K562 (cell line): ENCODE results near the gene EIF2S2. TPM values are rescaled to one million over a fixed set of nuclear protein-coding genes. Genes with fewer than 3 reads are reported as not detected.

ENCODE experiments used
- ATAC-seq: fragments of 200-7000 bp; cut with Tn5 transposase; 3 replicates; pipeline ENCODE4 v1.9.1; 2020; ENCODE audit warnings: moderate library complexity
- BruUV-seq: library from RNA; stranded (reverse); fragments of 400-500 nt; replicated peaks from 2 replicates; lab custom pipeline; 2021; lab: Mats Ljungman, UMichigan
- CTCF ChIA-PET: fragments of 300-600 bp; formaldehyde crosslinking; extraction: SDS; loops from one replicate; lab custom pipeline; 2021; ENCODE audit warnings: low intra/inter-chr PET ratio; lab: Yijun Ruan, JAX
- POLR2A ChIA-PET: fragments of 300-600, 350-650 bp; sonication (Branson Sonifier 250); formaldehyde crosslinking; extraction: SDS; loops from one replicate; lab custom pipeline; 2021; ENCODE audit warnings: antibody characterized with exemption, inconsistent platforms; lab: Yijun Ruan, JAX
- DNase-seq, 4 experiments: peaks; one replicate each; pipeline versions ENCODE4 v3.0.0 to v3.0.0-alpha.2; 2011 to 2018; ENCODE audit warnings: low spot score in 3 of 4, mixed read lengths in 3 of 4; ENCODE audit errors: extremely low read depth in 1 of 4
- FAIRE-seq: peaks from 2 replicates; lab custom pipeline; 2011; peaks lifted over from hg19 to GRCh38; lab: Jason Lieb, UNC
- H2AFZ ChIP-seq: 2 replicates; pipeline ENCODE4 v1.6.0; 2011; ENCODE audit warnings: low read depth, low read length, control low read depth, inconsistent platforms
- H3K27ac ChIP-seq: fragments of 200-600 bp; 3 replicates; pipeline ENCODE4 v1.8.0; 2011; ENCODE audit warnings: low read depth, mild to moderate bottlenecking, control low read depth, inconsistent platforms, low read length, moderate library complexity, mixed read lengths; ENCODE audit errors: extremely low read depth
- H3K27me3 ChIP-seq, 2 experiments: fragments of 300-600 bp in 1 of 2; 2 replicates in 1 of 2; 3 replicates in 1 of 2; pipeline versions ENCODE4 v1.6.0 to v1.8.0; 2011; ENCODE audit warnings: inconsistent platforms in 2 of 2, low read length in 2 of 2, mild to moderate bottlenecking in 1 of 2, mixed read lengths in 1 of 2, moderate library complexity in 1 of 2; ENCODE audit not compliant: control insufficient read depth in 2 of 2, insufficient read depth in 2 of 2
- H3K36me3 ChIP-seq: fragments of 300-600 bp; 3 replicates; pipeline ENCODE4 v1.8.0; 2011; ENCODE audit warnings: mild to moderate bottlenecking, low read length, inconsistent platforms; ENCODE audit not compliant: control insufficient read depth, insufficient read depth
- H3K4me1 ChIP-seq, 2 experiments: fragments of 200-600 bp in 1 of 2; replicated peaks in 1 of 2; 2 replicates in 1 of 2; 3 replicates in 1 of 2; pipeline versions ENCODE4 v1.5.1 to v1.8.0; 2011; ENCODE audit warnings: inconsistent platforms in 2 of 2, low read length in 2 of 2, mild to moderate bottlenecking in 1 of 2, mixed read lengths in 1 of 2, moderate library complexity in 1 of 2; ENCODE audit not compliant: control insufficient read depth in 2 of 2, insufficient read depth in 2 of 2
- H3K4me2 ChIP-seq: 2 replicates; pipeline ENCODE4 v1.6.1; 2011; ENCODE audit warnings: low read length, control low read depth, inconsistent platforms, mixed read lengths; ENCODE audit not compliant: insufficient read depth
- H3K4me3 ChIP-seq: fragments of 200-600 bp; sonication (generic), shearing (Covaris generic); 2 replicates; pipeline ENCODE4 v1.5.1; 2016; ENCODE audit warnings: control low read depth, inconsistent platforms
- H3K79me2 ChIP-seq: fragments of 200-600 bp; 3 replicates; pipeline ENCODE4 v1.8.0; 2011; ENCODE audit warnings: low read length, inconsistent platforms; ENCODE audit not compliant: control insufficient read depth, insufficient read depth
- H3K9ac ChIP-seq, 2 experiments: 2 replicates each; pipeline versions ENCODE4 v1.6.0 to v1.6.1; 2011; ENCODE audit warnings: low read depth in 2 of 2, low read length in 2 of 2, control low read depth in 1 of 2, inconsistent platforms in 1 of 2, mild to moderate bottlenecking in 1 of 2, mixed read lengths in 1 of 2; ENCODE audit not compliant: insufficient read depth in 1 of 2
- H3K9me1 ChIP-seq: one replicate; pipeline ENCODE4 v1.6.0; 2011; ENCODE audit warnings: inconsistent platforms, mild to moderate bottlenecking, low read length, moderate library complexity; ENCODE audit not compliant: control insufficient read depth, insufficient read depth
- H3K9me3 ChIP-seq: replicated peaks from 2 replicates; pipeline ENCODE4 v1.5.1; 2011; ENCODE audit warnings: low read depth, low read length, inconsistent platforms; ENCODE audit not compliant: control insufficient read depth, insufficient read depth
- H4K20me1 ChIP-seq: replicated peaks from 2 replicates; pipeline ENCODE4 v1.6.1; 2011; ENCODE audit warnings: low read length, inconsistent platforms, mixed read lengths; ENCODE audit not compliant: control insufficient read depth, insufficient read depth
- CC2D1A ChIP-seq: fragments of 450-650 bp; IDR thresholded peaks from 2 replicates; pipeline ENCODE4 v1.6.1; 2017; ENCODE audit warnings: mild to moderate bottlenecking
- FOXK2 ChIP-seq, 2 experiments: fragments of 450-650 bp; IDR thresholded peaks in 1 of 2; conservative IDR thresholded peaks in 1 of 2; 2 replicates each; pipeline ENCODE4 v1.6.1; 2016; ENCODE audit warnings: low read depth in 2 of 2, mild to moderate bottlenecking in 1 of 2
- GATAD2A ChIP-seq: fragments of 450-650 bp; IDR thresholded peaks from 2 replicates; pipeline ENCODE4 v1.6.1; 2017
- ILK ChIP-seq: fragments of 450-650 bp; IDR thresholded peaks from 2 replicates; pipeline ENCODE4 v1.6.1; 2016; ENCODE audit warnings: missing genetic modification characterization, low read depth, mild to moderate bottlenecking, missing compliant biosample characterization, moderate library complexity, borderline replicate concordance
- JUND ChIP-seq, 2 experiments: IDR thresholded peaks; 2 replicates in 1 of 2; 3 replicates in 1 of 2; pipeline ENCODE4 v1.6.1; 2011; ENCODE audit warnings: borderline replicate concordance in 2 of 2, low read depth in 2 of 2, low read length in 2 of 2, improper control_type of control experiment in 1 of 2, missing biosample characterization in 1 of 2, missing genetic modification characterization in 1 of 2, missing genetic modification reagents in 1 of 2
- MAZ ChIP-seq, 2 experiments: fragments of 450-650 bp in 1 of 2; sonication (generic) in 1 of 2; formaldehyde crosslinking; IDR thresholded peaks in 1 of 2; conservative IDR thresholded peaks in 1 of 2; 2 replicates each; pipeline versions ENCODE4 v1.4.0 to v1.5.0; 2020; ENCODE audit warnings: mild to moderate bottlenecking in 1 of 2, missing genetic modification reagents in 1 of 2
- MYC ChIP-seq, 2 experiments: fragments of 250-450 bp in 1 of 2; sonication (Bioruptor Pico) in 1 of 2; IDR thresholded peaks; 2 replicates each; pipeline versions ENCODE4 v1.5.1 to v1.6.1; 2012 to 2021; ENCODE audit warnings: low read depth in 2 of 2, borderline replicate concordance in 1 of 2, improper control_type of control experiment in 1 of 2, low read length in 1 of 2, mild to moderate bottlenecking in 1 of 2, moderate library complexity in 1 of 2
- NR2C1 ChIP-seq, 2 experiments: fragments of 450-650 bp; IDR thresholded peaks; 2 replicates each; pipeline ENCODE4 v1.6.1; 2017; ENCODE audit warnings: mild to moderate bottlenecking in 2 of 2, antibody characterized with exemption in 1 of 2, inconsistent platforms in 1 of 2, missing compliant biosample characterization in 1 of 2, missing genetic modification characterization in 1 of 2
- PRDM10 ChIP-seq: fragments of 450-650 bp; IDR thresholded peaks from 2 replicates; pipeline ENCODE4 v1.6.1; 2018; ENCODE audit not compliant: partially characterized antibody
- TEAD4 ChIP-seq, 2 experiments: sonication (generic) in 1 of 2; formaldehyde crosslinking in 1 of 2; IDR thresholded peaks; 2 replicates each; pipeline versions ENCODE4 v1.6.1 to v1.8.0; 2012 to 2022; ENCODE audit warnings: borderline replicate concordance in 1 of 2, inconsistent platforms in 1 of 2, low read length in 1 of 2, mild to moderate bottlenecking in 1 of 2, missing genetic modification reagents in 1 of 2
- ZNF280B ChIP-seq: fragments of 250-450 bp; sonication (Bioruptor Pico); IDR thresholded peaks from 2 replicates; pipeline ENCODE4 v1.5.1; 2021; ENCODE audit warnings: mild to moderate bottlenecking
- ZNF3 ChIP-seq: fragments of 250-450 bp; sonication (Bioruptor Pico); IDR thresholded peaks from 2 replicates; pipeline ENCODE4 v1.5.0; 2021; ENCODE audit warnings: mild to moderate bottlenecking, moderate library complexity
- WGBS: fragments of 100-300 bp; shearing (Covaris generic); methylation state at CpG from one replicate; pipeline ENCODE4 v1.1.6; 2016; ENCODE audit warnings: low coverage, mixed read lengths; ENCODE audit not compliant: insufficient coverage; ENCODE audit errors: missing lambda C conversion rate; 5-methylcytosine and 5-hydroxymethylcytosine counted together
- in situ Hi-C: fragments of 300-500 bp; cut with MboI; formaldehyde crosslinking; loops from 4 replicates; pipeline ENCODE4 v1.15.0; 2018; ENCODE audit warnings: inconsistent platforms, mixed read lengths
- intact Hi-C: fragments of 100-400 bp; cut with micrococcal nuclease; formaldehyde crosslinking; loops from 2 replicates; pipeline ENCODE4 v1.14.2; 2022
- polyA plus RNA-seq, 8 experiments: library from polyadenylated mRNA; depleted of rRNA in 4 of 8; stranded (reverse) in 5 of 8; unstranded in 3 of 8; fragments of >200 nt; fragmentation: Nextera tagmentation in 2 of 8; fragmentation: Illumina TruSeq in 1 of 8; extraction: Ambion mirVana in 2 of 8; extraction: Trizol in 1 of 8; gene quantifications; 2 replicates each; pipeline versions ENCODE4 v1.2.1 to v1.2.3, GENCODE V29; 2011 to 2014; ENCODE audit warnings: inconsistent platforms in 1 of 8, missing spikeins in 1 of 8
- total RNA-seq, 7 experiments: library from RNA; depleted of rRNA in 6 of 7; stranded (reverse); fragments of >200 nt in 6 of 7; fragmentation: Illumina TruSeq in 2 of 7; extraction: Trizol in 2 of 7; gene quantifications; 2 replicates each; pipeline versions ENCODE4 v1.2.1 to v1.2.3, GENCODE V29; 2011 to 2021; ENCODE audit warnings: low replicate concordance in 1 of 7

Gene EIF2S2
- total and polyA plus RNA-seq, 9 of the 15 experiments (the other 6 are each of a cell fraction or from before 2014, with no cell fraction given), result 79.7 to 220 (median 154) TPM

GRCh38 chr20:34131491-34131890 is 19.4 kb upstream of the EIF2S2 start (continued):
- TF ChIP-seq ZNF280B (CRISPR knock-in tag) (no peak), ZNF3 (CRISPR knock-in tag) (no peak), GATAD2A (no peak), ILK (tag) (no peak), NR2C1 (IDR thresholded peaks at IDR 0.05) (no peak), NR2C1 (tag; IDR thresholded peaks at IDR 0.05) (no peak)

GRCh38 chr20:34129518-34130162 is 17.6 kb upstream of the EIF2S2 start:
- intact Hi-C loops (loop anchor here (1.0 to 5.0 kb wide), 5 partner anchors 43 to 267 kb away; no protein-coding TSS in a partner anchor), in situ Hi-C loops (loop anchor here (5.0 kb wide), 1 partner anchor 192 kb away; no protein-coding TSS in a partner anchor)
- H4K20me1 ChIP-seq, result no peaks in the 10 kb centered on the region
- no peak overlapping the region for H3K4me3 ChIP-seq
- H3K9me1 ChIP-seq, result no peaks in the 10 kb centered on the region
- peak overlapping the region; percentile 67 for H2AFZ ChIP-seq
- peak; percentile 89 for FAIRE-seq
- no TSS peak for BruUV-seq
- H3K27ac ChIP-seq, result no peak overlapping the region
- 0% methylated on average over 10 of the region's 10 CpGs for WGBS
- peak overlapping the region; percentile 59 for H3K4me2 ChIP-seq
- H3K27me3 ChIP-seq, result no peaks in the 10 kb centered on the region
- ATAC-seq, result peak; percentile 94
- ChIA-PET CTCF (interaction anchor here (0.6 to 2.4 kb wide), 5 partner anchors 61 to 1034 kb away, joined by 3 to 16 read pairs (median 6); no protein-coding TSS in a partner anchor), POLR2A (interaction anchor here (1.0 kb wide), 1 partner anchor 9 kb away, joined by 4 read pairs; no protein-coding TSS in a partner anchor)
- H3K36me3 ChIP-seq, result no peaks in the 10 kb centered on the region
- H3K79me2 ChIP-seq, result no peaks in the 10 kb centered on the region
- DNase-seq, result peak; percentile 64 to 84 (median 69)
- no peak overlapping the region for H3K9ac ChIP-seq
- no peaks in the 10 kb centered on the region for H3K9me3 ChIP-seq
- peaks cover 7 to 12% of the 10 kb centered on the region in 2 experiments; a peak in 4 of 5 replicates for H3K4me1 ChIP-seq
- TF ChIP-seq FOXK2 (conservative IDR thresholded peaks at IDR 0.05 in 1 of 2, IDR thresholded peaks at IDR 0.05 in 1 of 2; ENCODE audit: low read depth in 2 of 2), result peak in 1 of 2 experiments; percentile 24; a peak in 1 of 4 replicates
- peak; percentile 28 for TF ChIP-seq PRDM10
- TF ChIP-seq MAZ (CRISPR knock-in tag; conservative IDR thresholded peaks at IDR 0.05 in 1 of 2, IDR thresholded peaks at IDR 0.05 in 1 of 2), result no peak
- TF ChIP-seq TEAD4 (IDR thresholded peaks at IDR 0.05; ENCODE audit: low read length), result peak; percentile 27; the same call in 1 of the 2 replicates
- no peak for TF ChIP-seq TEAD4 (CRISPR knock-in tag; IDR thresholded peaks at IDR 0.05; ENCODE audit: borderline replicate concordance)
- peak; percentile 49; the same call in 1 of the 2 replicates for TF ChIP-seq CC2D1A
- TF ChIP-seq JUND (IDR thresholded peaks at IDR 0.05; ENCODE audit: borderline replicate concordance, low read depth, low read length), result 0 out of 2 replicates have a peak, but pooled peaks have one; percentile 30
- TF ChIP-seq JUND (tag; IDR thresholded peaks at IDR 0.05; ENCODE audit: borderline replicate concordance, low read depth, low read length), result no peak
- 0 out of 2 replicates have a peak, but pooled peaks have one; percentile 24 for TF ChIP-seq MYC (IDR thresholded peaks at IDR 0.05; ENCODE audit: low read depth, low read length)
- no peak for TF ChIP-seq MYC (CRISPR knock-in tag; IDR thresholded peaks at IDR 0.05; ENCODE audit: borderline replicate concordance, low read depth)
